AG04449 (cell line): ENCODE measurements around the gene NTSR1.

Source experiments
- CTCF ChIA-PET: fragments of 350-600 bp; formaldehyde crosslinking; extraction: SDS; loops from one replicate; lab custom pipeline; 2021; ENCODE audit warnings: antibody characterized with exemption; lab: Yijun Ruan, JAX
- POLR2A ChIA-PET: fragments of 400-600, 350-600 bp; formaldehyde crosslinking; extraction: SDS; loops from one replicate; lab custom pipeline; 2020; ENCODE audit warnings: antibody characterized with exemption, inconsistent platforms; lab: Yijun Ruan, JAX
- DNase-seq: peaks from one replicate; pipeline ENCODE4 v3.0.0-alpha.2; 2010; ENCODE audit warnings: low read depth, low spot score
- H3K4me3 ChIP-seq: 2 replicates; pipeline ENCODE4 v1.5.1; 2011; ENCODE audit warnings: low read depth, mild to moderate bottlenecking, control low read depth, low read length
- TF ChIP-seq, protein P1 (sequence below): IDR thresholded peaks from one replicate; pipeline ENCODE4 v1.5.1; 2011; ENCODE audit warnings: mild to moderate bottlenecking, moderate library complexity, low read length, control low read depth, inconsistent platforms; ENCODE audit not compliant: insufficient read depth; ENCODE audit errors: missing control alignments

The NTSR1 gene

GRCh38 chr20:62742979-62743776 lies 34.5 kb downstream of the NTSR1 start:
- no peak for DNase-seq
- TF ChIP-seq, protein P1, sequence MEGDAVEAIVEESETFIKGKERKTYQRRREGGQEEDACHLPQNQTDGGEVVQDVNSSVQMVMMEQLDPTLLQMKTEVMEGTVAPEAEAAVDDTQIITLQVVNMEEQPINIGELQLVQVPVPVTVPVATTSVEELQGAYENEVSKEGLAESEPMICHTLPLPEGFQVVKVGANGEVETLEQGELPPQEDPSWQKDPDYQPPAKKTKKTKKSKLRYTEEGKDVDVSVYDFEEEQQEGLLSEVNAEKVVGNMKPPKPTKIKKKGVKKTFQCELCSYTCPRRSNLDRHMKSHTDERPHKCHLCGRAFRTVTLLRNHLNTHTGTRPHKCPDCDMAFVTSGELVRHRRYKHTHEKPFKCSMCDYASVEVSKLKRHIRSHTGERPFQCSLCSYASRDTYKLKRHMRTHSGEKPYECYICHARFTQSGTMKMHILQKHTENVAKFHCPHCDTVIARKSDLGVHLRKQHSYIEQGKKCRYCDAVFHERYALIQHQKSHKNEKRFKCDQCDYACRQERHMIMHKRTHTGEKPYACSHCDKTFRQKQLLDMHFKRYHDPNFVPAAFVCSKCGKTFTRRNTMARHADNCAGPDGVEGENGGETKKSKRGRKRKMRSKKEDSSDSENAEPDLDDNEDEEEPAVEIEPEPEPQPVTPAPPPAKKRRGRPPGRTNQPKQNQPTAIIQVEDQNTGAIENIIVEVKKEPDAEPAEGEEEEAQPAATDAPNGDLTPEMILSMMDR: no peak
- CTCF ChIA-PET: no interaction called here
- POLR2A ChIA-PET: no interaction called here
- H3K4me3 ChIP-seq: no peak overlapping the region

GRCh38 chr20:62743777-62744317 lies 35.2 kb downstream of the NTSR1 start:
- CTCF ChIA-PET: no interaction called here
- DNase-seq: no peak
- TF ChIP-seq, protein P1: no peak
- H3K4me3 ChIP-seq: no peak overlapping the region
- POLR2A ChIA-PET: no interaction called here

- ChIA-PET CTCF (no interaction called here), POLR2A (no interaction called here)
- DNase-seq: no peak
- H3K4me3 ChIP-seq: no peak overlapping the region
- TF ChIP-seq, protein P1: no peak
Measured at GRCh38 chr20:62744741-62745191, 36.1 kb downstream of the NTSR1 start.

DNA sequence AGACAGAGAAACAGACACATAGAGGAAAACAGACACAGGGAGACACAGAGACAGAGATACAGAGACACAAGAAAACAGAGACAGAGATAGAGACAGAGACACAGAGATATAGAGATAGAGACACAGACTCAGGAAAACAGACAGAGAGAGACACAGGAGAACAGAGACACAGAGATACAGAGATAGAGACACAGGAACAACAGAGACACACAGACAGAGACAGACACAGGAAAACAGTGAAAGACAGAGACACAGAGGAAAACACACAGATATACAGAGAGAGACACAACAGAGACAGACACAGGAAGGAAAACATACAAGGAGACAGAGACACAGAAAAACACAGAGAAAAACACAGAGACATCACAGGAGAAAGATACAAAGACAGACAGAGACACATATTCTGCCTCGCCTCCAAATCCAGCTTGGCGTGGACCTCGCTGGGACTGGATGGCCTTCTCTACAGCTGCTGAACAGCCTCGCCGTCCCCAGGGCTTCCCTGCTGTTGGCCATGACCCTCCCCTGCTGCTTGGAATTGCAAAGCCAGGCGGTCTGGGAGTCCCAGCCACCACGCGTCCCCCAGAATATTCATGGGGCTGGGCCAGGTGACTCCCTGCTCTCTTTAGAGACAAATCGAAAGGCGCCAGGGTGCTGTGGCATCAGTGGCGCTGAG lies 36.8 kb downstream of the NTSR1 start:
- TF ChIP-seq, protein P1: no peak
- no peak for DNase-seq
- POLR2A ChIA-PET: no interaction called here
- H3K4me3 ChIP-seq: no peak overlapping the region
- CTCF ChIA-PET: interaction anchor here (1.6 kb wide), 1 partner anchor 36 kb away, joined by 3 read pairs; the partner anchor contains the start of gene NTSR1

GRCh38 chr20:62745952-62746288 lies 37.3 kb downstream of the NTSR1 start:
- ChIA-PET POLR2A (no interaction called here), CTCF (interaction anchor here (1.6 kb wide), 1 partner anchor 37 kb away, joined by 3 read pairs; the partner anchor contains the start of gene NTSR1)
- TF ChIP-seq, protein P1: no peak
- no peak for DNase-seq
- no peak overlapping the region for H3K4me3 ChIP-seq

GRCh38 chr20:62748311-62748710 lies 39.7 kb downstream of the NTSR1 start:
- no peak for DNase-seq
- H3K4me3 ChIP-seq: no peak overlapping the region
- POLR2A ChIA-PET: no interaction called here
- CTCF ChIA-PET: no interaction called here
- TF ChIP-seq, protein P1: no peak
